ENCODE data around the gene ARHGAP40. TPM values are rescaled to one million over a fixed set of nuclear protein-coding genes. Genes with fewer than 3 reads are reported as not detected.

ARHGAP40 gene
- total and polyA plus RNA-seq, 2 of the 8 experiments (the other 6 are each of a cell fraction or from before 2014, with no cell fraction given), result 0.74 to 1.4 TPM

DNA sequence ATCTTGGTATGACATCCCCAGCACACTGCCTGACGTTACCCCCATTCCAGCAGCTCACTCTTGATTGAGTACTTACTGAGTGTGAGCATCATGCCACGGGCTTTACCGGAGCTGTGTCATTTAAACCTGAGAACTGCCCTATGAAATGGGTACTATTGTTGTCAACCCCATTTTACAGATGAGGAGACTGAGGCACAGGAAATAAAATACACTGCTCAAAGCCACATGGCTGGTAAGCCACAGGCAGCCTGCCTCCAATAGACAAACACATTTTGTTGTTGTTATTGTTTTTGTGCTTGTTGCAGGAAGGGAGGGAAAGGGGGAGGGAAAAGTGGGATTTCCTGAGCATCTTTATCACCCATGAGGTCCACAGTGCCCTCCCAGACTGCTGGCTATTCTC lies 69.2 kb downstream of the ARHGAP40 start:
- Histone ChIP-seq H3K79me1 (ENCODE audit: low read depth, low read length) (no peaks in the 10 kb centered on the region), H2AFZ (ENCODE audit: low read length) (peak overlapping the region; percentile 74; the same call in 1 of the 2 replicates), H3K27me3 (replicated peaks in 1 of 4; ENCODE audit: control insufficient read depth in 3 of 4, extremely low read depth in 1 of 4, insufficient read depth in 3 of 4, low read length in 3 of 4) (peaks cover 3 to 29% (median 16%) of the 10 kb centered on the region in 4 experiments), H3K27ac (ENCODE audit: low read depth, low read length) (no peak overlapping the region), H4K8ac (ENCODE audit: extremely low read depth, insufficient read depth, low read length) (no peak overlapping the region), H3K36me3 (ENCODE audit: control insufficient read depth in 2 of 4, insufficient read depth in 4 of 4, low read length in 3 of 4) (no peaks in the 10 kb centered on the region), H3K56ac (replicated peaks; ENCODE audit: insufficient read length, low read depth, low read length) (no peak overlapping the region), H3K14ac (ENCODE audit: insufficient read length) (no peak overlapping the region), H3K79me2 (ENCODE audit: control insufficient read depth in 1 of 2, insufficient read depth in 2 of 2, low read length in 2 of 2) (no peaks in the 10 kb centered on the region), H4K20me1 (replicated peaks in 1 of 2; ENCODE audit: control insufficient read depth in 1 of 2, insufficient read depth in 2 of 2, low read length in 2 of 2) (no peaks in the 10 kb centered on the region), H2BK5ac (ENCODE audit: low read depth, low read length) (peak overlapping the region; percentile 26; the same call in 1 of the 2 replicates), H2AK5ac (ENCODE audit: low read depth, low read length) (peak overlapping the region; percentile 88; the same call in 1 of the 2 replicates), H3K23me2 (ENCODE audit: low read depth, low read length) (peaks cover 6% of the 10 kb centered on the region), H3K9ac (replicated peaks in 1 of 4; ENCODE audit: extremely low read depth in 1 of 4, low read depth in 3 of 4, low read length in 3 of 4) (no peak overlapping the region), H2BK120ac (replicated peaks; ENCODE audit: low read depth, low read length) (no peak overlapping the region), H3K23ac (ENCODE audit: insufficient read length) (no peak overlapping the region), H2BK15ac (ENCODE audit: low read length) (peak overlapping the region; percentile 54; the same call in 1 of the 2 replicates), H4K91ac (replicated peaks; ENCODE audit: insufficient read length, low read length) (no peak overlapping the region), H3K4me1 (replicated peaks in 1 of 4; ENCODE audit: control insufficient read depth in 3 of 4, insufficient read depth in 4 of 4, low read length in 3 of 4) (peaks cover 4 to 18% (median 13%) of the 10 kb centered on the region in 4 experiments; a peak in 5 of 7 replicates), H3K9me3 (ENCODE audit: insufficient read depth in 2 of 2, low read depth in 1 of 2, low read length in 1 of 2) (no peaks in the 10 kb centered on the region), H2BK12ac (ENCODE audit: low read depth, low read length) (peak overlapping the region; percentile 81; the same call in 1 of the 2 replicates), H3K4me2 (ENCODE audit: insufficient read depth in 1 of 2, low read depth in 2 of 2, low read length in 2 of 2) (peak overlapping the region; percentile 34 to 40; a peak in 3 of 4 replicates), H2BK20ac (ENCODE audit: low read length) (peak overlapping the region; percentile 22; the same call in 1 of the 2 replicates), H3K18ac (ENCODE audit: extremely low read depth, low read length) (0 out of 2 replicates have a peak overlapping the region, but pooled peaks have one; percentile 24), H4K5ac (ENCODE audit: insufficient read length, low read depth, low read length) (no peak overlapping the region), H3K4me3 (ENCODE audit: extremely low read depth in 1 of 4, insufficient read depth in 2 of 4, low read depth in 3 of 4, low read length in 4 of 4) (no peak overlapping the region), H3K4ac (replicated peaks; ENCODE audit: insufficient read length, low read depth, low read length) (no peak overlapping the region)
- POLR2A ChIA-PET (ENCODE audit: partially characterized antibody), result no interaction called here
- 86% methylated on average over 3 of the region's 3 CpGs; no CpG with 5 or more reads in 1 of the 2 experiments for WGBS, 2 experiments (ENCODE audit: extremely low coverage in 1 of 2, insufficient coverage in 1 of 2, insufficient read length in 1 of 2, insufficient replicate concordance in 2 of 2, low coverage in 1 of 2, low lambda C conversion rate in 2 of 2, missing lambda C conversion rate in 1 of 2)
- CTCF ChIA-PET (ENCODE audit: partially characterized antibody), result interaction anchor here (0.9 to 7.7 kb wide), 9 partner anchors 9 to 55 kb away, joined by 3 to 80 read pairs (median 4); no protein-coding TSS in a partner anchor
- no peak for DNase-seq (ENCODE audit: low read depth in 1 of 2, low spot score in 2 of 2)
- TF ChIP-seq SIN3A (conservative IDR thresholded peaks at IDR 0.05 in 1 of 2, IDR thresholded peaks at IDR 0.05 in 1 of 2; ENCODE audit: low read depth in 1 of 2, low read length in 2 of 2), result no peak
- TF ChIP-seq HDAC2 (IDR thresholded peaks at IDR 0.05; ENCODE audit: borderline replicate concordance in 1 of 2, low read depth in 2 of 2, low read length in 2 of 2), result peak in 1 of 2 experiments; percentile 79; a peak in 1 of 4 replicates
- TF ChIP-seq KDM1A (IDR thresholded peaks at IDR 0.05; ENCODE audit: borderline replicate concordance, low read length), result peak; percentile 97
- FAIRE-seq, result no peak

Measured in H1 (cell line).